Ovary (tissue), 9 donors: ENCODE data around the gene RPS6KA4. TPM values are rescaled to one million over a fixed set of nuclear protein-coding genes. Genes with fewer than 3 reads are reported as not detected.
"Not testable (repeated sequence)": the region's sequence is repeated elsewhere in the genome, so short reads cannot be mapped to it uniquely, and the experiment has no call there.

Experiments
- DNase-seq, 5 donors: peaks; one replicate each; pipeline ENCODE4 v3.0.0-alpha.2; 2019 to 2020
- H3K27ac ChIP-seq, 2 donors: fragments of 200-600 bp; one replicate each; pipeline versions ENCODE4 v1.5.1 to v1.8.0; 2019 to 2022
- H3K27me3 ChIP-seq: fragments of 200-600 bp; one replicate; pipeline ENCODE4 v1.8.0; 2022
- H3K36me3 ChIP-seq: fragments of 200-600 bp; sonication (generic); one replicate; pipeline ENCODE4 v1.5.1; 2019
- H3K4me1 ChIP-seq: one replicate; pipeline ENCODE4 v1.8.1; 2013; ENCODE audit warnings: mild to moderate bottlenecking, moderate library complexity; ENCODE audit not compliant: insufficient read depth
- H3K4me3 ChIP-seq: fragments of 200-600 bp; sonication (generic); one replicate; pipeline ENCODE4 v1.5.1; 2017
- H3K9me3 ChIP-seq, 2 donors: fragments of 200-600 bp in 1 of 2; sonication (generic) in 1 of 2; one replicate each; pipeline versions ENCODE4 v1.5.1 to v1.8.1; 2013 to 2019; ENCODE audit warnings: mild to moderate bottlenecking in 1 of 2, moderate library complexity in 1 of 2
- EP300 ChIP-seq: sonication (generic); formaldehyde crosslinking; IDR thresholded peaks from one replicate; pipeline ENCODE4 v1.6.1; 2017; ENCODE audit warnings: antibody characterized with exemption
- POLR2A ChIP-seq: fragments of 450-650 bp; IDR thresholded peaks from one replicate; pipeline ENCODE4 v1.6.1; 2017; ENCODE audit warnings: antibody characterized with exemption, mild to moderate bottlenecking, moderate library complexity
- WGBS, 3 donors: extraction: QIAGEN DNeasy Blood & Tissue Kit in 1 of 3; methylation state at CpG; one replicate each; pipeline versions ENCODE4 v1.1.5 to v1.1.7; 2013 to 2017; 5-methylcytosine and 5-hydroxymethylcytosine counted together
- intact Hi-C, 4 donors: fragments of 100-400 bp; cut with DNase I; formaldehyde crosslinking; loops; one replicate each; pipeline versions ENCODE4 v1.11.0 to v1.15.1; 2022 to 2023
- polyA plus RNA-seq, 2 donors: library from polyadenylated mRNA; stranded (reverse); fragments of 200-250 nt in 1 of 2; fragments of 350-450 nt in 1 of 2; fragmentation: Illumina TruSeq in 1 of 2; extraction: RNeasy Lipid Tissue Mini Kit (QIAGEN cat#74804) in 1 of 2; gene quantifications; one replicate each; pipeline ENCODE4 v1.2.3, GENCODE V29; 2013 to 2014
- total RNA-seq, 7 donors: library from RNA; depleted of rRNA in 2 of 7; stranded (reverse); fragments of >200 nt in 2 of 7; fragmentation: NEBNext Ultra II Directional in 3 of 7; extraction: Animal tissue kit (Norgen Biotek cat#: 25700) in 3 of 7; gene quantifications; one replicate each; pipeline versions ENCODE4 v1.1.0 to v1.2.4, GENCODE V29; 2016 to 2023
- TF ChIP-seq, protein P1 (sequence below), 3 donors: fragments of 450-650 bp in 2 of 3; fragments of 200-600 bp in 1 of 3; IDR thresholded peaks; one replicate each; pipeline versions ENCODE4 v1.5.1 to v1.8.0; 2016 to 2022; ENCODE audit warnings: antibody characterized with exemption in 3 of 3, mild to moderate bottlenecking in 1 of 3
- donor health status: DM: no; HTN: no; CAD: no; lungs with moderate emphysema.
- donor health status: DM: no; HTN: no; CAD: no.
- donor health status: Bipolar disorder and iron deficiency.
- donor health status: DM: yes; HTN: yes; CAD: no.
- donor health status: DM: no; HTN: no; CAD: no.
- donor health status: DM: yes; HTN: yes; CAD: no.

Gene RPS6KA4
- total and polyA plus RNA-seq, 9 donors: 4.0 to 31.4 (median 14.9) TPM

DNA sequence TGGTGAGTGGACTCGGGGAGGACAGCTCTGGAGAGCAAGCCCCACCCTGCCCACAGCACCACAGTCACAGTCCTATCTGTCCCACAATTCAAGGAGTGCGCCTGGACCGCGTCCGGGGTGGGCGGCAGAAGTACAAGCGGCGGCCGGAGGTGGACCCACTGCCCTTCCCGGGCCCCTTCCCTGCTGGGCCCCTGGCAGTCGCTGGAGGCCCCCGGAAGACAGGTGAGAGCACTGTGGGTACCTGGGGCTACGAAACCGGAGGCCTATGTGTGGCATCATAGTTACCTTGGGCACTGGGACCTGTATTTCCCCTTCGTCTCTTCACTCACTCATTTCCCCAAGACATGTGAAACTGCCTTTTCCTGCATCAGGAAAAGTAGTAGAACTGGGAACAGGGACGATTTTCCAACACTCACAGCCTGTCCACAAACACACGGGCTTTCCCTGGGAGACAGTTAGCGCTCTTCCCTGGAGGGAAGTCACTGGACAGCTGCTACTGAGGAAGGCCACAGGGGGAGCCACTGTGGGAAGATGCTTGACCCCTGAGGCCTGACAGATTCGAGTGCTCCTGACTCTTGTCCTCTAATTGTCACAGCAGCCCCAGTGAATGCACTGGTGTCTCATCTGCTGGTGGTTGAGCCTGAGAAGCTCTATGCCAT, 44.7 kb upstream of the RPS6KA4 start:
- no peak overlapping the region for H3K4me3 ChIP-seq

DNA sequence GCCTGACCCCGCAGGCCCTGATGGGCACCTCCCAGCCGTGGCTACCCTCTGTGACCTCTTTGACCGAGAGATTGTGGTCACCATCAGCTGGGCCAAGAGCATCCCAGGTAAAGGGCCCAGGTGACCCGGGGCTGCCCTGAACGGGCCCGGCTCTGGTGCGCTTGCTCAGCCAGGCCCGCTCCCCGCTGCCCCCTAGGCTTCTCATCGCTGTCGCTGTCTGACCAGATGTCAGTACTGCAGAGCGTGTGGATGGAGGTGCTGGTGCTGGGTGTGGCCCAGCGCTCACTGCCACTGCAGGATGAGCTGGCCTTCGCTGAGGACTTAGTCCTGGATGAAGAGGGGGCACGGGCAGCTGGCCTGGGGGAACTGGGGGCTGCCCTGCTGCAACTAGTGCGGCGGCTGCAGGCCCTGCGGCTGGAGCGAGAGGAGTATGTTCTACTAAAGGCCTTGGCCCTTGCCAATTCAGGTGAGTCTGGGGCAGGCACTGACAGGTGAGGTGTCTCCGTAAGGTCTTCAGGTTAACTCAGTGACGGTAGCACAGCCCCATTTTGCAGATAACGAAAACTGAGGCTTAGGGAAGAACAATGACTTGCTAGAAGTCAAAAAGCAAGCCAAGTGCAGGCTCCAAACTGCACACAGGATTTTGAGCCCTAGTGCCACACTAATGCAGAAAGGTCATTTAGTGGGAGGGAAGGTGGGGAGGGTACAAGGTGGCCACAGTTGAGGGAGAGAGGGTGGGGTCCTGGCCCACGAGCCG, 44.0 kb upstream of the RPS6KA4 start:
- intact Hi-C loops: loop anchor here in 1 of 4 donors (5.0 kb wide), 1 partner anchor 42 kb away; the partner anchor contains the start of gene RPS6KA4
- Histone ChIP-seq H3K27me3 (no peaks in the 10 kb centered on the region), H3K4me1 (peaks cover 9% of the 10 kb centered on the region), H3K4me3 (no peak overlapping the region), H3K9me3 (no peaks in the 10 kb centered on the region), H3K27ac (no peak overlapping the region), H3K36me3 (no peaks in the 10 kb centered on the region)
- 81 to 88% (median 85%) methylated on average over 21 to 24 of the region's 24 CpGs for WGBS, 3 donors
- no peak for TF ChIP-seq EP300
- TF ChIP-seq, protein P1, sequence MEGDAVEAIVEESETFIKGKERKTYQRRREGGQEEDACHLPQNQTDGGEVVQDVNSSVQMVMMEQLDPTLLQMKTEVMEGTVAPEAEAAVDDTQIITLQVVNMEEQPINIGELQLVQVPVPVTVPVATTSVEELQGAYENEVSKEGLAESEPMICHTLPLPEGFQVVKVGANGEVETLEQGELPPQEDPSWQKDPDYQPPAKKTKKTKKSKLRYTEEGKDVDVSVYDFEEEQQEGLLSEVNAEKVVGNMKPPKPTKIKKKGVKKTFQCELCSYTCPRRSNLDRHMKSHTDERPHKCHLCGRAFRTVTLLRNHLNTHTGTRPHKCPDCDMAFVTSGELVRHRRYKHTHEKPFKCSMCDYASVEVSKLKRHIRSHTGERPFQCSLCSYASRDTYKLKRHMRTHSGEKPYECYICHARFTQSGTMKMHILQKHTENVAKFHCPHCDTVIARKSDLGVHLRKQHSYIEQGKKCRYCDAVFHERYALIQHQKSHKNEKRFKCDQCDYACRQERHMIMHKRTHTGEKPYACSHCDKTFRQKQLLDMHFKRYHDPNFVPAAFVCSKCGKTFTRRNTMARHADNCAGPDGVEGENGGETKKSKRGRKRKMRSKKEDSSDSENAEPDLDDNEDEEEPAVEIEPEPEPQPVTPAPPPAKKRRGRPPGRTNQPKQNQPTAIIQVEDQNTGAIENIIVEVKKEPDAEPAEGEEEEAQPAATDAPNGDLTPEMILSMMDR (IDR thresholded peaks at IDR 0.05): no peak
- TF ChIP-seq POLR2A: no peak
- peak in 2 of 5 donors; percentile 35 to 38 for DNase-seq

More for the DNA sequence above, 44.7 kb upstream of the RPS6KA4 start:
- intact Hi-C loops: no loop called here
- TF ChIP-seq EP300 (no peak), POLR2A (no peak)
- TF ChIP-seq, protein P1 (IDR thresholded peaks at IDR 0.05): no peak
- H3K9me3 ChIP-seq: no peaks in the 10 kb centered on the region
- no peaks in the 10 kb centered on the region for H3K27me3 ChIP-seq
- WGBS, 3 donors: 66 to 81% (median 75%) methylated on average over 19 of the region's 19 CpGs
- peak overlapping the region in 1 of 2 donors; percentile 74 for H3K27ac ChIP-seq
- peaks cover 6% of the 10 kb centered on the region for H3K4me1 ChIP-seq
- H3K36me3 ChIP-seq: no peaks in the 10 kb centered on the region
- DNase-seq: no peak

DNA sequence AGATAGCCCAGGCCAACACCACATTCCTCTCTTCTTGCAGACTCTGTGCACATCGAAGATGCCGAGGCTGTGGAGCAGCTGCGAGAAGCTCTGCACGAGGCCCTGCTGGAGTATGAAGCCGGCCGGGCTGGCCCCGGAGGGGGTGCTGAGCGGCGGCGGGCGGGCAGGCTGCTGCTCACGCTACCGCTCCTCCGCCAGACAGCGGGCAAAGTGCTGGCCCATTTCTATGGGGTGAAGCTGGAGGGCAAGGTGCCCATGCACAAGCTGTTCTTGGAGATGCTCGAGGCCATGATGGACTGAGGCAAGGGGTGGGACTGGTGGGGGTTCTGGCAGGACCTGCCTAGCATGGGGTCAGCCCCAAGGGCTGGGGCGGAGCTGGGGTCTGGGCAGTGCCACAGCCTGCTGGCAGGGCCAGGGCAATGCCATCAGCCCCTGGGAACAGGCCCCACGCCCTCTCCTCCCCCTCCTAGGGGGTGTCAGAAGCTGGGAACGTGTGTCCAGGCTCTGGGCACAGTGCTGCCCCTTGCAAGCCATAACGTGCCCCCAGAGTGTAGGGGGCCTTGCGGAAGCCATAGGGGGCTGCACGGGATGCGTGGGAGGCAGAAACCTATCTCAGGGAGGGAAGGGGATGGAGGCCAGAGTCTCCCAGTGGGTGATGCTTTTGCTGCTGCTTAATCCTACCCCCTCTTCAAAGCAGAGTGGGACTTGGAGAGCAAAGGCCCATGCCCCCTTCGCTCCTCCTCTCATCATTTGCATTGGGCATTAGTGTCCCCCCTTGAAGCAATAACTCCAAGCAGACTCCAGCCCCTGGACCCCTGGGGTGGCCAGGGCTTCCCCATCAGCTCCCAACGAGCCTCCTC, 43.1 kb upstream of the RPS6KA4 start:
- not testable (repeated sequence) for H3K27ac ChIP-seq, H3K9me3 ChIP-seq, H3K4me3 ChIP-seq, H3K36me3 ChIP-seq, H3K4me1 ChIP-seq, H3K27me3 ChIP-seq
- intact Hi-C loops: loop anchor here in 1 of 4 donors (5.0 kb wide), 1 partner anchor 41 kb away; the partner anchor contains the start of gene RPS6KA4
- peak in 2 of 5 donors; percentile 42 to 44 for DNase-seq
- WGBS, 3 donors: 61 to 71% (median 64%) methylated on average over 24 to 25 of the region's 25 CpGs

DNA sequence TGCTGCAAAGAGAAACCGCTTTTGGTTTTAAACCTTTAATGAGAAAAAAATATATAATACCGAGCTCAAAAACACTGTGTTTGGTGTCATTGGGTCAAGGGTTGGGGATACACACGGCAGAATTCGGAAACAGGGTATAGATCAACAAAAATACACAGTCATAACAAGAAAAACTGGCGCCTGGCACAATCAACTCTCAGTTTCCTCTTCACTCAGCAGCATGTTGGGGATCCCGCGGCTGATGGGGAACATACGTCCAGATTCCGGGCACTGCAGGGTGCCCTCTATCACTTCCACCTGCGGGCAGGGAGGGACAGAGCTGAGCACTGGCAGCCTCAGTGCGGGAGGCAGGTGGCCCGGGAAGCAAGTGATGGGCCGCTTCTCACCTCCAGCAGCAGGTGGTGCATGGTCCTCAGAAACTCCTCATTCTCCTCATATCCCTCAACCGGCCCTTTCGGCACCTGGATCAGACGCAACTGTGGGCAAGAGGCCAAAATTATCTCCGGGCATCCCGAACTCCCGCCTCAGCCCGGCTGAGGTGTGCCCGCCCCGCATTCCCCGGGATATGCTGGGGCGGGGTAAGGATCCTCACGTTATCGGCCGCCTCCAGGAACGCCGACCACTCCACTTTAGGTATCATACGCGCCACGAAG, 42.2 kb upstream of the RPS6KA4 start:
- no peaks in the 10 kb centered on the region for H3K9me3 ChIP-seq
- intact Hi-C loops: loop anchor here in 1 of 4 donors (5.0 kb wide), 1 partner anchor 41 kb away; the partner anchor contains the start of gene RPS6KA4
- H3K4me3 ChIP-seq: peak overlapping the region; percentile 65
- peaks cover 9% of the 10 kb centered on the region for H3K4me1 ChIP-seq
- H3K27me3 ChIP-seq: no peaks in the 10 kb centered on the region
- WGBS, 3 donors: 4 to 6% (median 5%) methylated on average over 32 of the region's 32 CpGs
- peak in 2 of 5 donors; percentile 61 to 70 for DNase-seq
- H3K27ac ChIP-seq: peak overlapping the region; percentile 81 to 99
- no peaks in the 10 kb centered on the region for H3K36me3 ChIP-seq
- TF ChIP-seq, protein P1 (IDR thresholded peaks at IDR 0.05): no peak
- TF ChIP-seq EP300: no peak
